GM12892 (cell line): Measurements from ENCODE around the gene TSHZ3.

Source experiments
- POLR2AphosphoS5 ChIP-seq: IDR thresholded peaks from 2 replicates; pipeline ENCODE4 v1.6.1; 2011; ENCODE audit warnings: low read depth, low read length, control low read depth
- TAF1 ChIP-seq: IDR thresholded peaks from 2 replicates; pipeline ENCODE4 v1.6.1; 2011; ENCODE audit warnings: low read depth, mild to moderate bottlenecking, control low read depth, low read length, borderline replicate concordance

DNA sequence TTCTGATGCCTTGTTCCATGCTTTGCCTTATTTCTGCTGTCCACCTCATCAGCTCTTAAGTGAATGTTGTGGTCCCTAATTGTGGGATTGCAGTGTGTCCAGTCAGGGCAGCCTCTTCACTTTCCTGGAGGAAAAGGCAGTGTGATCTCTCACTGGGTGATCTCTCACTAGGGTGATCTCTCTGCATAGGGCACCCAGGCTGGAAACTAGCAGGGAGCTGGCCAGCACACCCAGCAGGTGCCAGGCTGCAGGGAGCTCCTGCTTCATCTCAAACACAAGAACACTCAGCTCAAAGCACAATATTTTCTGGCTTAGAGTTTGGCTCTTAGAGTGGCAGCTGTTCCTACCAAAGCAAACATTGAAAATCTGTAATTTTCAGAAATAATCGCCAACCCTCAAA, 36.5 kb upstream of the TSHZ3 start:
- TF ChIP-seq TAF1 (no peak), POLR2AphosphoS5 (no peak)
